OCI-LY1 (cell line): Measurements from ENCODE around the gene CENPT.

Experiments used
- H2AFZ ChIP-seq: fragments of 200-600 bp; sonication (generic), shearing (Covaris generic); 2 replicates; pipeline ENCODE4 v1.6.0; 2014; ENCODE audit warnings: antibody characterized with exemption, mild to moderate bottlenecking, low read length
- H3F3A ChIP-seq: fragments of 200-600 bp; sonication (generic), shearing (Covaris generic); 2 replicates; pipeline ENCODE4 v1.6.0; 2014; ENCODE audit warnings: mild to moderate bottlenecking, antibody characterized with exemption, low read length, moderate library complexity; ENCODE audit not compliant: insufficient read depth
- H3K27ac ChIP-seq: fragments of 200-600 bp; sonication (generic); 2 replicates; pipeline ENCODE4 v1.5.1; 2014; ENCODE audit warnings: low read length, mixed run types, mild to moderate bottlenecking, low read depth; ENCODE audit not compliant: poor library complexity, severe bottlenecking
- H3K27me3 ChIP-seq: fragments of 200-600 bp; sonication (generic); 2 replicates; pipeline ENCODE4 v1.6.0; 2014; ENCODE audit warnings: antibody characterized with exemption, mild to moderate bottlenecking, low read length, moderate library complexity; ENCODE audit not compliant: insufficient read depth
- H3K36me3 ChIP-seq: fragments of 200-600 bp; sonication (generic); 2 replicates; pipeline ENCODE4 v1.6.1; 2014; ENCODE audit warnings: mild to moderate bottlenecking, antibody characterized with exemption, low read length, moderate library complexity, mixed read lengths; ENCODE audit not compliant: insufficient read depth
- H3K4me1 ChIP-seq: fragments of 200-600 bp; sonication (generic); 2 replicates; pipeline ENCODE4 v1.5.1; 2014; ENCODE audit warnings: mild to moderate bottlenecking, low read length, moderate library complexity; ENCODE audit not compliant: insufficient read depth, severe bottlenecking
- H3K4me2 ChIP-seq: fragments of 200-600 bp; sonication (generic), shearing (Covaris generic); 2 replicates; pipeline ENCODE4 v1.6.1; 2014; ENCODE audit warnings: low read length
- H3K4me3 ChIP-seq: fragments of 200-600 bp; sonication (generic); 2 replicates; pipeline ENCODE4 v1.5.1; 2014; ENCODE audit warnings: low read length, low read depth, mild to moderate bottlenecking, mixed read lengths; ENCODE audit not compliant: poor library complexity, severe bottlenecking
- H3K79me2 ChIP-seq: fragments of 200-600 bp; shearing (Covaris generic); 2 replicates; pipeline ENCODE4 v1.6.1; 2016; ENCODE audit warnings: mixed run types, low read length, mixed read lengths; ENCODE audit not compliant: insufficient read depth
- H3K9ac ChIP-seq: fragments of 200-600 bp; sonication (generic), shearing (Covaris generic); 2 replicates; pipeline ENCODE4 v1.6.1; 2014; ENCODE audit warnings: mild to moderate bottlenecking, low read length, mixed read lengths
- H3K9me2 ChIP-seq: fragments of 200-600 bp; sonication (generic), shearing (Covaris generic); 2 replicates; pipeline ENCODE4 v1.6.1; 2014; ENCODE audit warnings: low read depth, mild to moderate bottlenecking, low read length, mixed read lengths
- H3K9me3 ChIP-seq: fragments of 200-600 bp; shearing (Covaris generic); 2 replicates; pipeline ENCODE4 v1.6.1; 2014; ENCODE audit warnings: low read length, mixed read lengths
- H4K20me1 ChIP-seq: fragments of 200-600 bp; sonication (generic), shearing (Covaris generic); 2 replicates; pipeline ENCODE4 v1.6.0; 2016; ENCODE audit warnings: mild to moderate bottlenecking, low read length; ENCODE audit not compliant: insufficient read depth
- EZH2 ChIP-seq: fragments of 200-600 bp; sonication (generic), shearing (Covaris generic); IDR thresholded peaks from 2 replicates; pipeline ENCODE4 v1.8.0; 2017; ENCODE audit warnings: borderline replicate concordance, mixed run types, mild to moderate bottlenecking, antibody characterized with exemption, low read length, moderate library complexity, mixed read lengths
- TF ChIP-seq, protein P1 (sequence below): fragments of 200-600 bp; sonication (generic), shearing (Covaris generic); IDR thresholded peaks from 2 replicates; pipeline ENCODE4 v1.5.1; 2017; ENCODE audit warnings: mild to moderate bottlenecking, antibody characterized with exemption, low read length, moderate library complexity, mixed read lengths

CENPT gene

DNA sequence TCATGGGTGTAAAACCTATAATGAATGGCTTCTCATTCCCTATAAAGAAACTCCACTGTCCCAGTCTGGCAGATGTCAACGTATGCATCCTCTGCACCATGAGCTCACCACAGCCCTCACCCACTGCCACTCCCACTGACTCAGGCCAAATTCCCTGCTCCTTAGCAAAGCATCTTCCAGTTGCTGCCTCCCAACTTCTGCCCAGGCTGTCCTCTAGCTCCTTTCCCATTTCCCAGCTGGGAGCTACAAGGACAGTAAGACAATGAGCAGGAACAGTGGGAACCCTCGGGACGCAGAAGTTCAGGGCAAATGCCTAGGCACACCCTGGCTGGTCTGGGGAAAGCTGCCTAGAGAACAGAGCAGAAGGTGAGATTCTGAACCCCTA lies 14.5 kb downstream of the CENPT start:
- Histone ChIP-seq H3K4me1 (peaks cover 18% of the 10 kb centered on the region), H3K9ac (peak overlapping the region; percentile 80), H3K4me2 (peak overlapping the region; percentile 100), H3K9me3 (no peaks in the 10 kb centered on the region), H3K36me3 (peaks cover 40% of the 10 kb centered on the region; the same call in 1 of the 2 replicates), H3K27ac (no peak overlapping the region), H3K79me2 (0 out of 2 replicates have a peak, but pooled peaks cover 3% of the 10 kb centered on the region), H3K4me3 (peak overlapping the region; percentile 78), H3K27me3 (no peaks in the 10 kb centered on the region), H2AFZ (no peak overlapping the region), H3K9me2 (no peaks in the 10 kb centered on the region), H3F3A (no peaks in the 10 kb centered on the region), H4K20me1 (no peaks in the 10 kb centered on the region)
- TF ChIP-seq EZH2 = no peak
- TF ChIP-seq, protein P1, sequence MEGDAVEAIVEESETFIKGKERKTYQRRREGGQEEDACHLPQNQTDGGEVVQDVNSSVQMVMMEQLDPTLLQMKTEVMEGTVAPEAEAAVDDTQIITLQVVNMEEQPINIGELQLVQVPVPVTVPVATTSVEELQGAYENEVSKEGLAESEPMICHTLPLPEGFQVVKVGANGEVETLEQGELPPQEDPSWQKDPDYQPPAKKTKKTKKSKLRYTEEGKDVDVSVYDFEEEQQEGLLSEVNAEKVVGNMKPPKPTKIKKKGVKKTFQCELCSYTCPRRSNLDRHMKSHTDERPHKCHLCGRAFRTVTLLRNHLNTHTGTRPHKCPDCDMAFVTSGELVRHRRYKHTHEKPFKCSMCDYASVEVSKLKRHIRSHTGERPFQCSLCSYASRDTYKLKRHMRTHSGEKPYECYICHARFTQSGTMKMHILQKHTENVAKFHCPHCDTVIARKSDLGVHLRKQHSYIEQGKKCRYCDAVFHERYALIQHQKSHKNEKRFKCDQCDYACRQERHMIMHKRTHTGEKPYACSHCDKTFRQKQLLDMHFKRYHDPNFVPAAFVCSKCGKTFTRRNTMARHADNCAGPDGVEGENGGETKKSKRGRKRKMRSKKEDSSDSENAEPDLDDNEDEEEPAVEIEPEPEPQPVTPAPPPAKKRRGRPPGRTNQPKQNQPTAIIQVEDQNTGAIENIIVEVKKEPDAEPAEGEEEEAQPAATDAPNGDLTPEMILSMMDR = no peak

GRCh38 chr16:67828651-67829050 lies 18.8 kb downstream of the CENPT start:
- TF ChIP-seq EZH2 = no peak
- TF ChIP-seq, protein P1 = no peak
- Histone ChIP-seq H4K20me1 (no peaks in the 10 kb centered on the region), H3K9ac (no peak overlapping the region), H3F3A (no peaks in the 10 kb centered on the region), H3K27ac (no peak overlapping the region), H3K4me1 (peaks cover 19% of the 10 kb centered on the region), H3K9me3 (no peaks in the 10 kb centered on the region), H3K4me3 (no peak overlapping the region), H3K4me2 (no peak overlapping the region), H2AFZ (no peak overlapping the region), H3K36me3 (peaks cover 53% of the 10 kb centered on the region; the same call in 1 of the 2 replicates), H3K27me3 (no peaks in the 10 kb centered on the region), H3K79me2 (0 out of 2 replicates have a peak, but pooled peaks cover 3% of the 10 kb centered on the region), H3K9me2 (no peaks in the 10 kb centered on the region)

- Histone ChIP-seq H3F3A (no peaks in the 10 kb centered on the region), H4K20me1 (no peaks in the 10 kb centered on the region), H3K4me3 (no peak overlapping the region), H3K79me2 (no peaks in the 10 kb centered on the region), H3K27ac (no peak overlapping the region), H3K9me2 (no peaks in the 10 kb centered on the region), H3K36me3 (peaks cover 40% of the 10 kb centered on the region; the same call in 1 of the 2 replicates), H3K4me1 (peaks cover 7% of the 10 kb centered on the region), H2AFZ (no peak overlapping the region), H3K9me3 (no peaks in the 10 kb centered on the region), H3K9ac (no peak overlapping the region), H3K4me2 (no peak overlapping the region), H3K27me3 (no peaks in the 10 kb centered on the region)
- TF ChIP-seq EZH2 = no peak
- TF ChIP-seq, protein P1 = no peak
These were observed 21.6 kb downstream of the CENPT start for GRCh38 chr16:67825906-67826305.
